ENCODE measurements around the gene NAGLU.
"Not testable (repeated sequence)": the region's sequence is repeated elsewhere in the genome, so short reads cannot be mapped to it uniquely, and the experiment has no call there.

The NAGLU gene

GRCh38 chr17:42521036-42521435, 15.0 kb upstream of the NAGLU start:
- DNase-seq (ENCODE audit: low read depth in 2 of 2) = no peak

GRCh38 chr17:42521666-42522262, 14.3 kb upstream of the NAGLU start:
- no peak for DNase-seq (ENCODE audit: low read depth in 2 of 2)

DNA sequence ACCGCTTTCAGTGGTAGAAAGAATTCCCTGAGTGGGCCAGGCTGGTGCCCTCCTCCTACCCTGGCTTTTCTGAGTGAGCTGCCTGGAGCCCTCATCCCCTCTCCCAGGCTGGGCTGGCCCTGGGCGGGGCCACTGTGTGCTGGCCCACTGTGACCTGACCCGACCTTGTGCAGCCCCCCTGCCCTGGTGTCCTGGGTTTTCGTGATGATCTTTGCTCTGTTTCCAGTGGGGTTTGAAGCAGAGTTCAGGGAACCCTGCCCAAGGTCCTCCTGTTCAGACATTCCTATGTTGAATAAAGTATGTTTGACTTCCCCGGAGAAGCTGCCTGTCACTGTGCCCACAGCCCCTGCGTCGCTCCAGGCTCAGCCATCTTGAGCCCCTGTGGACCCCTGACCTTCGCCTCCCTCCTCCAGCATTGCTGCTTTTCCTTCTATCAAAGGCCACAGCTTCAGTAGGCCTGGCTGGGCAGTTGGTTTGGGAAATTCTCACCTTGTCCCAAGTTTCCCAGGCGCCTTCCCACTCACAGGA, 13.7 kb upstream of the NAGLU start:
- no peak for DNase-seq (ENCODE audit: low read depth in 2 of 2)

DNA sequence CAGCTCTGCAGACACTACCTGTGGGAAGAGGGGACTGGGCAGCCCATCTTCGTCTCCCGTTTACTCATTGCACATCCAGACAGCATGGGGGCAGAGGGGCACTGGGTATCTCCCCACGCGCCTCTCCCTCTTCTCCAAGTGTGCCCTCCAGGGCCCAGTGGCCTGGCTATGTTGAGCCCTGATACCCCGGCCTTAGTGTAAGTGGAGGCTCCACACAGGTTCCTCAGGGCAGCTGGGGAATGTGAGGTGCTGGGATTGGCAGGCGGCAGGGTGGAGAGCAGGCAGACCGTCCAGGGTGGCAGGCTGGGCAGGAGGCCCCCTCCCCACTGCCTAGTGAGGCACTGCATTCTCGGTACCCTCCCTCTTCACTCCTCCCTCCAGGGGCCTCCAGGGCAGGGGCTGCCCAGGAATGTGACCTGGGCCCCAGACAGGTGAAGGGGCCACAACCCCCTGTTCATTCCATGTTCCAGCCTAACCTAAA, 13.2 kb upstream of the NAGLU start:
- no peak for DNase-seq (ENCODE audit: low read depth in 2 of 2)

DNA sequence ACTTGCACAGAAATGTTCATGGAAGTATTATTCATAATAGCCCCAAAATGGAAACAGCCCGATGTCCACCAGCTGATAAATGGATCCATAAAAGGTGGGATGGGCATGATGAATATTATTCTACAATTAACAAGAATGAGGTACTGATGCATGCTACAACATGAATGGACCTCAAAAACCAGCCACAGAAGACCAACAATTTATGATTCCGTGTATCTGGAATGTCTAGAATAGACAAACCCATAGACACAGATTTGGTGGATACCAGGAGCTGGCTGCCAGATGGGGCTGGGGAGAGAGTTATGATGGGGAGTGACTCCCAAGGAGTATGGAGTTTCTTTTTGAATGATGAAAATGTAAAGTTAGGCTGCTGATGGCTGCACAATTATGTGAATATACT, 10.8 kb upstream of the NAGLU start:
- no peak for DNase-seq (ENCODE audit: low read depth in 2 of 2)

GRCh38 chr17:42526031-42526444, 10.0 kb upstream of the NAGLU start:
- DNase-seq (ENCODE audit: low read depth in 2 of 2) = no peak

DNA sequence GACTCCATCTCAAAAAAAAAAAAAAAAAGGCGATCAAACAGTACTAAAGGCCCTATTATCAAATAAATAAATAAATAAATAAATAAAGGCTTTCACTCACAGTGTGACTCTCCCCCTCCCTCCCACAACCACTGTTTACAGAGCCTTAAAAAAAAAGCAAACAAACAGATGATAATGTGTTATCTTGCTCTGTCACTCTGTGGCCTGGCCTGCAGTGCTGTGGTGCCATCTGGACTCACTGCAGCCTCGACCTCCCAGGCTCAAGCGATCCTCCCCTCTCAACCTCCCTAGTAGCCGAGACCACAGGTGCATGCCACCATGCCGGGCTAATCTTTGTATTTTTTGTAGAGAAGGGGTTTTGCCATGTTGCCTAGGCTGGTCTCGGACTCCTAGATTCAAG, 8.1 kb upstream of the NAGLU start:
- DNase-seq (ENCODE audit: low read depth in 2 of 2) = no peak

DNA sequence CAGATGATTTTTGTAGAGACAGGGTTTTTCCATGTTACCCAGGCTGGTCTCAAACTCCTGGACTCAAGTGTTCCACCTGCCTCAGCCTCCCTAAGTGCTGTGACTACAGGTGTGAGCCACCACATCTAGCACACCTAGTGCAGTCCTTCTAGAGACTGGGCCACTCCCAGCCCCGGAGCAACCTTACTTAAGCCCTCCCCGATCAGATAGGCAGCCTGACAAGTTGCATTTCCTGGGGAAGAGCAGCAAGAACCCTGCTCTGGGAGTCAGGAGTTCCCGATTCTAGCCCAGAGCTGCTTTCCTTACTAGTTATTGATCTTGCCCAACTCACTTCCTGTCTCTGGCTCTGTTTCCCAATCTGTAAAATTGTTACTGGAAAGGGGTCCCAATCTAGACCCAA, 7.0 kb upstream of the NAGLU start:
- DNase-seq (ENCODE audit: low read depth in 2 of 2) = no peak

DNA sequence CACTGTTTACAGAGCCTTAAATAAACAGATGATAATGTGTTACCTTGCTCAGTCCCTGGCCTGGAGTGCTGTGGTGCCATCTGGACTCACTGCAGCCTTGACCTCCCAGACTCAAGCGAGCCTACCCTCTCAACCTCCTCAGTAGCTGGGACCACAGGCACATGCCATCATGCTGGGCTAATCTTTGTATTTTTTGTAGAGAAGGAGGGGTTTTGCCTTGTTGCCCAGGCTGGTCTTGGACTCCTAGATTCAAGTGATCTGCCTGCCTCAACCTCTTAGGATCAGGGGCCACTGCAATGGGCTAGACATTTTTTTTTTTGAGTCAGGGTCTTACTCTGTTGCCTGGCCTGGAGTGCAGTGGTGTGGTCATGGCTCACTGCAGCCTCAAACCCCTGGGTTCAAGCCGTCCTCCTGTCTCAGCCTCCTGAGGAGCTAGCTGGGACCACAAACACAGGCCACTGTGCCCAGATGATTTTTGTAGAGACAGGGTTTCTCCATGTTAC, 5.0 kb upstream of the NAGLU start:
- no peak for DNase-seq (ENCODE audit: low read depth in 2 of 2)

DNA sequence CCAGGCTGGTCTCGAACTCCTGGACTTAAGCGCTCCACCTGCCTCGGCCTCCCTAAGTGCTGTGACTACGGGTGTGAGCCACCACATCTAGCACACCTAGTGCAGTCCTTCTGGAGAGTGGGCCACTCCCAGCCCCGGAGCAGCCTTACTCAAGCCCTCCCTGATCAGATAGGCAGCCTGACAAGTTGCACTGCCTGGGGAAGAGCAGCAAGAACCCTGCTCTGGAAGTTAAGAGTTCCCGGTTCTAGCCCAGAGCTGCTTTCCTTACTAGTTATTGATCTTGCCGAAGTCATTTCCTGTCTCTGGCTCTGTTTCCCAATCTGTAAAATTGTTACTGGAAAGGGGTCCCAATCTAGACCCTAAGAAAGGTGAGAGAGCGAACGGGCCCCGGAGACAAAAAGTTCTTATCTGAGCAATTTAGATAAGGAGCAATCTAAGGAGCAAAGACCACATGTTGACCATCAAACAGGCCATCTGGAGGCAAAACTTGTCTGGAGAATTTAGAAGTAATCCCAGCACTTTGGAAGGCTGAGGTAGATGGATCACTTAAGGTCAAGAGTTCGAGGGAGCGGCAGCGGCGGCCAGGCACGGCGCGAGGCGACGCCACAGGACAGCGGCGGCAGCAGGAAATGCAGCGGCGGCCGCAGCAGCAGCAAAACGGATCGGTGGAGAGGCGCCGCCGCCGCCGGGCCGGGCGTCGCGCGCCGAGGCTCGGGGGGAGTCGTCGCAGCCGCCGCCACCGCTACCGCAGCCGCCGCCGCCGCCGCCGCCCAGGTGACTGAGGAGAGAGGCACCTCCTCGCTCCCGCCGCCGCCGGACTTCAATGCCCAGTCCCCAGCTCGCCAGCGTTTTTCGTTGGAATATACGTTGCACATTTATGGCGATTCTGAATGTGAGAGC, 4.3 kb upstream of the NAGLU start:
- DNase-seq (ENCODE audit: low read depth in 2 of 2) = peak in 1 of 2 experiments; percentile 29

DNA sequence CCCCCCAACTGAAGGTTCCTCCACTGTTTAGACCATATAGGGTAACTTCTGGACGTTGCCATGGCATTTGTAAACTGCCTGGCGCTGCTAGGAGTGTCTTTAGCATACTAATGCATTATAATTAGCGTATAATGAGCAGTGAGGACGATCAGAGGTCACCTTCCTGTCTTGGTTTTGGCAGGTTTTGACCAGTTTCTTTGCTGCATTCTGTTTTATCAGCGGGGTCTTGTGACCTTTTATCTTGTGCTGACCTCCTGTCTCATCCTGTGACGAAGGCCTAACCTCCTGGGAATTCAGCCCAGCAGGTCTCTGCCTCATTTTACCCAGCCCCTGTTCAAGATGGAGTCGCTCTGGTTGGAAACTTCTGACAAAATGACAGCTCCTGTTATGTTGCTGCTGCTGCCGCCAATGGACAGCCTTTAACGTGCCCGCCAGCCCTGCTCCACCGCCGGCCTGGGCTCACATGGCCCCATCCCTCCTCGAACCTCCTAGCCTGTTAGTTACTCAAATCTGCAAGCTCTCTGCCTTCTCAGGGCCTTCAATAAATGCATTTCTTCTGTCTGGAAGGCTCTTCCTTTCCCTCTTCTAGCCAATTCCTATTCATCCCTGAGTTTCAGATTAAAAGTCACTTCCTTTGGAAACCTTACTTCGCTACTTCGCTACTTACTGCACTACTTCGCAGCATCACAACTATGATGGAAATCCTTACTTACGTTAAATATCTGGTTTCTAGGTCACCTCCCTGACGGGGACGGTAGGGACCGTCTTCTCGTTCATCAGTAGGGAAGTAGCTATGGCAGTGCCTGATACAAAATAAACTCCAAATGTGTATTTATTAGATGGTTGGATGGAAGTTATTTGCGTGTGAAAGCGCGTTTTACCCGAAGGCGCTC, 640 bp upstream of the NAGLU start:
- DNase-seq (ENCODE audit: low read depth in 2 of 2) = no peak

GRCh38 chr17:42536372-42537155, 523 bp downstream of the NAGLU start:
- DNase-seq (ENCODE audit: low read depth in 2 of 2) = peak; percentile 49 to 75

DNA sequence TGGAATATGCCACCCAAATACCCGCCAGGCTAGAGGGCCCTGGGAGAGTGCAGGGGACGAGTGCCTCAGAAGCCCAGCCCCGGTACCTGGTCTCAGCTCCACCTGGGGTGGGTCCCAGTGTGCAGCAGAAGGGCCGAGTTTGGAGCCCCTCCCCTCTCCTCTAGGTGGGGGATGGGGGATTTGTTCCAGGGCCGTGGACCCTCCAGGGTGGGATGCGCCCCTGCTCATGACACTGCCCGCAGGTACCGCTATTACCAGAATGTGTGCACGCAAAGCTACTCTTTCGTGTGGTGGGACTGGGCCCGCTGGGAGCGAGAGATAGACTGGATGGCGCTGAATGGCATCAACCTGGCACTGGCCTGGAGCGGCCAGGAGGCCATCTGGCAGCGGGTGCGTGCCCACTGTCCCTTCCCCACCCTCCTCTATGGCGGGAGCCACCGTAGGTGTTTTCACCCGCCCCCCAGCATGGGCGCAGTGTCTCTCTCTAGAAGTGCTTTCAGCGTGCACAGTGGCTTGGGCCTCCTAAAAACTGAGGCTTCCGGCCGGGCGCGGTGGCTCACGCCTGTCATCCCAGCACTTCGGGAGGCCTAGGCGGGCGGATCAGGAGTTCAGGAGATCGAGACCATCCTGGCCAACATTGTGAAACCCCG, 1.2 kb downstream of the NAGLU start:
- no peak for DNase-seq (ENCODE audit: low read depth in 2 of 2)

DNA sequence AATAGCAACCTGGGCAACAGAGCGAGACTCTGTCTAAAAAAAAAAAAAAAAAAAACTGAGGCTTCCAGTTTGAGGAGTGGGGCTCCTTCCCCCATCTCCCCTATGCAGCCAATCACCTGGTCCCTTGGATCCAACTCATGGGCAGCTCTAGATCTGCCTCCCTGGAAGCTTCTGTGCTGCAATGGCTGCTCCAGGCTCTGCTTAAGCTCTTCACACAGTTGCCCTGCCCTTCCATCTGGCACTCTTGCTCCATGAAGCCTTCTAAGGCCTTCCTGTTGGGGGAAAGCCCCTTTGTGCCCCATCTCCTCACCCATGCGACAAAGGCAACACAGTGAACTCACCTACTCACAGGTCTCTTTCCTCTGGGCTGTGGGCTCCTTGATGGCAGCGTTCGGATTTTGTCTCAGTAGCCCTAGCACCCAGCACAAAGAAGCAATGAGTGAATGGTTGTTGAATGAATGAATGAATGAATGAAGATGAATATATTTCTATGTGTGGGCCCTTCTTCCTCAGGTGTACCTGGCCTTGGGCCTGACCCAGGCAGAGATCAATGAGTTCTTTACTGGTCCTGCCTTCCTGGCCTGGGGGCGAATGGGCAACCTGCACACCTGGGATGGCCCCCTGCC, 1.9 kb downstream of the NAGLU start:
- no peak for DNase-seq (ENCODE audit: low read depth in 2 of 2)

- DNase-seq (ENCODE audit: low read depth in 2 of 2) = no peak
These were observed 2.4 kb downstream of the NAGLU start for GRCh38 chr17:42538482-42538881.

DNA sequence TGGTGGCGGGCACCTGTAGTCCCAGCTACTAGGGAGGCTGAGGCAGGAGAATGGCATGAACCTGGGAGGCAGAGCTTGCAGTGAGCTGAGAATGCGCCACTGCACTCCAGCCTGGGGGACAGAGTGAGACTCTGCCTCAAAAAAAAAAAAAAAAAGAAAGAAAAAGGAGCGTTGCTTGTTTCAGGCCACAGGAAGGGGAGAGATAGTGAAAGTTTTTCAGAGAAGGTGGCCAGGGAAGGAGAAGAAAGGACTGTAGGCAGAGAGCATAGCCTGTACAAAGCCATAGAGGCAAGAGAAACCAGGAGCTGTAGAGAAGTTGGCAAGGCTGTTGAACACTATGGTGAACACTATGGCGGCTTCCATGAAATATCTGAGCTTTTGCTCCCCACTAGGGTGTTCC, 4.5 kb downstream of the NAGLU start:
- DNase-seq (ENCODE audit: low read depth in 2 of 2) = not testable (repeated sequence)

DNA sequence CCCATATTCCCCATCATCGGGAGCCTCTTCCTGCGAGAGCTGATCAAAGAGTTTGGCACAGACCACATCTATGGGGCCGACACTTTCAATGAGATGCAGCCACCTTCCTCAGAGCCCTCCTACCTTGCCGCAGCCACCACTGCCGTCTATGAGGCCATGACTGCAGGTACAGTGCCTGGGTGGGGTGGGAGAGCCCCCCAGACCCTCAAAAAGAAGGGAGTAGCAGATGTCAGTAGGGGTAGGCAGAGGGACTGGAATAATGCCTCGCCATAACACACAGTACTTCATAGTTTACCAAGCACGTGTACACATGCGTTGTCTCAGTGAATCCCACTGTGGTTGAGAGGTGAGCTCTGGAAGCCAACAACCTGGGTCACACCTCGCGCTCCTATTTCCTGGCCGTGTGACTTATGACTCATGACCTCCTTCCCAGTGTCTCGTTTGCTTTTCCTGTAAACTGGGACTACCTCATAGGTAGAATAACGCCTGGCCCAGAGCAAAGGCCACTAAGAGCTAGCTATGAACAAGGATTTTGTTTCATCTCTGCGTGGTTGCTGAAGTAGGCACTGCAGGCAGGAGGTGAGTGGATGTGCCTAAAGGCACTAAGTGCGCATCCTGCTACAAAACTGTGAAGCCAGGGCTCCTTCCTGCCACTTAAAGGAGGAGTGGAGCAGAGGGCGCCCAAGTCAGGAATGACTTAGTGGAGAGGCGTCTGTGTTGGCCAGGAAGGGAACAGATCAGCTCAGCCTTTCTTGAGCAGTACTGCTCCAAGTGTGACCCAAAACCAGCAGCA, 5.2 kb downstream of the NAGLU start:
- no peak for DNase-seq (ENCODE audit: low read depth in 2 of 2)

GRCh38 chr17:42543190-42544079, 7.4 kb downstream of the NAGLU start:
- DNase-seq (ENCODE audit: low read depth in 2 of 2) = no peak

All from stimulated activated CD4-positive, alpha-beta T cell treated with anti-CD3 and anti-CD28 coated beads, Interleukin-12 subunit alpha, Interleukin-12 subunit beta, amount 100 ng/mL, for 24 hours (primary cell).